HG03521 (cell line): Measurements from ENCODE around the gene SLC22A12.

Experiments used
- ATAC-seq: cut with Tn5 transposase; IDR thresholded peaks from one replicate; pipeline ENCODE4 v1.9.1; 2021; ENCODE audit warnings: mild to moderate bottlenecking, moderate library complexity; ENCODE audit not compliant: unreplicated experiment

Gene SLC22A12

DNA sequence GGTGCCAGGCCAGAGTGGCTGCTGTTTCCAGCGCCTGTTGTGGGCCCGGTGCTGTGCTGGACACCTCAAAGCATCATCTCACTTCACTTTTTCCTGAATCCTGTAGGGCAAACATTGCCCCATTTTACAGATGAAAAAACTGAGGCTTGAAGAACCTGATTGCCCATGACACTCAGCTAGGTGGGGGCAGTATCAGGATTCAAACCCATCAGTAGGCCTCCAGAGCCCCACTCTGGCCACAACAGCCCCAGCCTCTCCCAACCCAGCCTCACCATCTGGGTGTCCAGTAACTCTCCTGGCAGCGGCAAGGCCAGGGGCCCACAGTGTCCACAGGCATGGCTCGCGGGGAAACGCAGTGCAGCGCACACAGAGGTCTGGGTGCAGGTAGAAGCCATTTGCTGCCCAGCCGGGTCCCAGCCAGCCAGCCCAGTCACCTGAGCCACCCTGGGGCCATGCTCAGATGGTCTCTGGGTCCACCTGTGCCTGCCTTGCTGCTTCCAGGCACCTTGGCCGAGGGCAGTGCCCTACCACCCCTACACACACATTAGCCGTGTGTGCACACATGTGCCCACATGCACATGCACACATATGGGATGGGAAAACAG lies 11.5 kb downstream of the SLC22A12 start:
- ATAC-seq, result no peak

DNA sequence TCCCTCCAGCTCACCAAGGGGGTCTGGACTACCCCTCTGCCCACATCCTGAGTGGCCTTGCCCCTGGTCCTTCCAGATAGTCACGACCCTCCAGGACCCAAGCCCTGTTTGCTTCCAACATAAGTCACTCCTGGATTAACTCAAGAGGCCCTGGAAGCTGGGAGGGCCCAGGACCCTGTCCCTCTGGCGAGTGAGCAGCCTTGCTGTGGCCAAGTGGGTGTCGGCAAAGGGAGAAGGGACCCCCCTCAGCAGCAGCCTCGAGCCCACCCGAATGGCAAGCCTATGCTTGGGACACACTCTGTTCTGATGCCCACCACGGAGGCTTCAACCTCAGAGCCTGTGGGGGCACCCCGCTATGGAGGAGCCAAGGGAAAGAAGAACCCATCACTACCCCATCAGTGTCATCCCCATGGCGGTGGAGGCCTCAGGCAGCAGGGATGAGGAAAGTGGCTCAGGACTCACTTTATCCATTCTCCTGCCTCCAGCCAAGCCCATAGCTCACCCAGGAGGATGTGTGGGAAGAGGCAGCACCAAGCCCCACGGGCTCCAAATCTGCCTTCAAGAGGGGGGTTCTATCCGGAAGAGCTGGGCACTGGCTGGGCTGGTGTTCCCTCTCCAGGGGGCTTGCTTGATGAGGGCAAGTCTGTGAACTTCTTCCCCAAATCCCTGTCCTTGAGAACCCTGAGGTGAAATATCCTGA lies 12.5 kb downstream of the SLC22A12 start:
- no peak for ATAC-seq

DNA sequence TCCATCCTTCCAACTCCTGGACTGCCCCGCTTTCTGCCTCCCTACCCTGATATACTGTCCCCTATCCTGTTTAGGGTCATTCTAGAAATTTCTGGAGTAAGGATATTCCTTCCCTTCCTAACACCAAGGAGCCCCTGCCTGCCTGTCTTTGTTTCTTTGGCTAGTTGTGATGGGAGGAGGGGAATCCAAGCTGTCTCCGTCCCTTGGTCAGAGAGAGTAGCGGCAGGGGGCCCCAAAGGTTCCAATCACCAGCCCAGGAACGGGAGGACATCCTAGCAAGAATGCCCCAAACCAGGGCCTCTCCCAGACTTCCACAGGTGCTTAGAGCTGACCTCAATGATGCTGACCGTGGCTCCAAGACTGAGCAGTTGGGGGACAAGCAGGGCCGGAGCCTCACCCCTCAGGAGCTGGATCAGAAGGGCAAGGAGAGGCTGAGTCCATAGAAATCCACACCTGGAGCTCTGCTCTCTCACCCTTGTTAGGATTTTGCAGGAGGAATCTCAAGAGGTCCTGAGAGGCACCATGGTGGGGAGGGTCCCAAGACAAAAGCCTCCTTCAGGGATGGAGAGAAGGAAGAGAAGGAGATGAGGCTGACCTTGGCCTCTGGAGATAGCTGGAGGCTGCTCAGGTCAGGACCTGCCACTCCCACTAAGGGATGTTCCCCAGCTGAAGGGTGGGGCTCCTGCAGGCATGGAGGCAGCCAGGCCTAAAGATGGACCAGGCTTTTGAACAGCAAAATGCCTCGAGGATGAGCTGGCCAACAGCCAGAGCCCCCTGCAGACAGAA lies 13.6 kb downstream of the SLC22A12 start:
- no peak for ATAC-seq

DNA sequence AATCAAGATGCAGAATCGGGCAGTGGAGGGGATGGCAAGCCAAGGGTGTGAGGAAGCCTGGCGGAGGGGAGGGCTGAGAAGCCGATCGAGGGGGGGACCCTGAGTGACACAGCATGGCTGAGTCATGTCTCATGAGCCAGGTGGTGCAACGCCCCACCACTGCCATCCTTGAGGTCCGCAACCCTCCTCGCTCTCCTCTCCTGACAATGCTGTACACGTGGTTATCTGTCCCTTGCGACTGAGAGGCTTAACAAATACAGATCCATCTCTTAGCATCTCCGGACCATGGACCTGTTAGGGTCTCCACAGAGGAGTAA lies 14.2 kb downstream of the SLC22A12 start:
- no peak for ATAC-seq

DNA sequence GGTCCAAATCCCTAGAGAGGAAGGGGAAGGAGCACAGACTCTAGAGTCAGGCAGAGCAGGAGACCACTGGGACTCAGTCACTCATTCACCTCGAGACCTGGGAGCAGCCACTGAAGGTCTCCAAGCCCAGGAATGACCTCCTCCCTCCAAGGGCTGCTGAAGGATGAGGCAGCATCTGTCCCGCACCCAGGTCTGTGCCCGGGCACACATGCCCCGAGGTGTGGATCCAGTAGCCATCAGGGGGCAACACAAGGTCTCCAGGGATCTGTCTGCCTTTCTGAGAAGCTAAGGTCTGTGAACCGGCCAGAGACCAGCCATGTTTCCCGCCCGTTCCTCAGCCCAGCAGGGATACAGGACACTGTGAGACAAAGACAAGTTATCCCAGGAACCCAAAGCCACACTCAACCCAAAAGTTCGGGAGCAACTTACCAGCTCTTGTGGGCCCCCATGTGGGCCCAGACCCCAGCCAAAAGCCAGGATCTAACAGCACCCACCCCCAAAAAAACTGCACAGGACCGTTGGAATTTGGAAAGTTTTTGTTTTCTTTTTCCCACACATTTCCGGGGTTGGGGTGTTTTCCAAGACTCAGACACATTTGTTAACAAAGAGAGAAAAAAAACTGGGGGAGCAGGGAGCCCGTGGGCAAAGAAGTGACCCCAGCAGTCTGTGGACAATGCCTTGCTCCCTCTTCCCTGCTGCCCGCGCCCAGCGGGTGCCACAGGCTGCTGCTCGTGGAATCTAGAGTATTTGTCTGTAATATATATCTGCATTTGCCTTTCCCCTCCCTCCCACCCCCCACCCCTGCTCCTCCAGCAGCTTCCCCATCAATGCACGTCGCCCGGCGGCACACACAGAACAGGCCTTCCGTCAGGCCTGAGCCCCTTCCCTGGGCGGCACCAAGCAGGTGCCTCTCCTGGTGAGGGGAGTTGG lies 14.9 kb downstream of the SLC22A12 start:
- no peak for ATAC-seq

DNA sequence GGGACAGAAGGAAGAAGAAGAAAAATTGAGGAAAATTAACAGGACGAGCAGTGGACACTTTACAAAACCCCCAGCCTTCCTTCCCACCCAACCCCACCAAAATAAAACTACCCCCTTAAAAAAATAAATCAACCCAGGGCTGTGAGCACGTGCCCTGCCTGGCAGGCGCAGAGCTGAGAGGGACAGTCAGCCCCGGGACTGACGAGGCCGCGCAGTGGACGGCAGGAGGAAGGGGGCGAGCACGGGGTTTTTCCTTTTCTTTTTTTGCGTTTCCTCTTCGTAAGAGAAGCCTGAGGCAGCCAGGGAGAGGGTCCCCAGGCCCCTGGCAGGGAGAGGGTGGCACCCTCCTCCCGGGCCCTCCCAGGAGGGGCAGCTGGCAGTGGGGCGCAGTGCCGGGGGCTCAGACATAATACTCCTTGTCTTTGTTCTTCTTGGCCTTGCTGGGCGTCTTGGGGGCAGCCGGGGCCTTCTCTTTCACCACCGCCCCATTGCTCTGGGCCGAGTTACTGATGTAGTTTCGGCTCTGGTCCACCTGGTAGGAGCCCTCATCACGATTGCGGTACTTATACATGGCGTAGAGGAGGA lies 15.9 kb downstream of the SLC22A12 start:
- no peak for ATAC-seq

DNA sequence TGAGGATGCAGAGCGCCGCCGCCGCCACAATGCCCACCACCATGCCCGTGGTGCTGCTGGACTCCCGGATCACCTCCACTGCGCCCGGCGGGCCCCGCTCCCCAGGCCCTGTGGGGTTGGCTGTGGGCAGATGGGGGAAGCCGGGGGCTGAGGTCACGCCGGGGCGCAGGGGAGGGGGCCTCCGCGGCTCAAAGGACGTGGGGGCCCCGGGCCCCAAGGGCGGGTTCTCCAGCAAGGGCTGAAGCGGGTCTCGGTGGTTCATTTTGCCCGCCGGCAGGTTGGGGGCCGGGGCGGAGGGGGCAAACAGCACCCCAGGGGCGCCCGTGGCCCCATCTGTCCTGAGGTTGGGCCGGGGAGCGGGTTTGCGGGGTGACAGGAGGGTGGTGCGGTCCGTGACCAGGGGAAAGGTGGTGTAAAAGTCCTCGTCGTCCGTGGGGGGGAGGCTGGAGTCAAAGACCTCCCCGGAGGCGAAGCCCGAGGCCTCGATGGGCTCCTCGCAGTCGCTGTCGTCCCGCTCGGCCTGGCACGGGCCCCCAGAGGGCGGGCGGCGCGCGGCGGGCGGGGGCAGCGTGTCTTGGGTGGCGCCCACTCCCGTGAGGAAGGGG lies 16.5 kb downstream of the SLC22A12 start:
- ATAC-seq, result no peak

DNA sequence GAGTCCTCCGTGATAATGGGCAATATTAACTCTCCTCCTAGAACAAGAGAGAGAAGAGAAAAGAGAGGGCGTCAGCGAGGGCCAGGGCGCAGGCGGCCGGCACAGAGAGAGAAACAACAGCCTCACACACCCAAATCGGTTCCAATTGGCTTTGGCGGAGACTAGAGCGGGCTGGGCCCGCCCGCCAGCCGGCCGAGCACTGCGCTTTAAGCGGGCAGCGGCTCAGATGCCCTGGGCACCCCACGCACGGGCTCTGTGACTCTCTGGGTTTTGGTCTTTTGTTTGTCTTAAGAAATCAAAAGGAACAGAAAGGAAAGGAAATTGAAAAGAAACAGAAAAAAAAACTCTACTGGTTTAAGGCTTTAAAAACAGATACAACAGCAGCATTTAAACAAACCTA lies 17.0 kb downstream of the SLC22A12 start:
- no peak for ATAC-seq

DNA sequence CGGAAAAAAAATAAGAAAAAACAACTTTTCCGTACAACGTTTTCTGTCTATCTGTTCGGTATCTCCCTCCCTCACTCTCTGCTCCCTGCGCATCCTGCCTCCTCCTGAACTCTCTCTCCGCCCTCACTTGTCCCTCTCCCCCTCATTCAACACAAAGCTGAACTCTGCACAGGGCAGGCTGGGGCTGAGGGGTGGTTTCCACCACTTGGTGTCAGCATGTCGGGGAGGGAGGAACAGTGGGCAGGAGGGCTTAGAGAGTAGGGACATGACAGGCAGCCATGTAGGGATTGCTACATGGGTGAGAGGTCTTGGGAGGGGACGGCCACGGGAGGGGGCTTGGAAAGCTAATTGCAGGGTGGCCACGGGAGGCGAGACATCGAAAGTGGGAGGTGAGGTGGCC lies 17.6 kb downstream of the SLC22A12 start:
- no peak for ATAC-seq

DNA sequence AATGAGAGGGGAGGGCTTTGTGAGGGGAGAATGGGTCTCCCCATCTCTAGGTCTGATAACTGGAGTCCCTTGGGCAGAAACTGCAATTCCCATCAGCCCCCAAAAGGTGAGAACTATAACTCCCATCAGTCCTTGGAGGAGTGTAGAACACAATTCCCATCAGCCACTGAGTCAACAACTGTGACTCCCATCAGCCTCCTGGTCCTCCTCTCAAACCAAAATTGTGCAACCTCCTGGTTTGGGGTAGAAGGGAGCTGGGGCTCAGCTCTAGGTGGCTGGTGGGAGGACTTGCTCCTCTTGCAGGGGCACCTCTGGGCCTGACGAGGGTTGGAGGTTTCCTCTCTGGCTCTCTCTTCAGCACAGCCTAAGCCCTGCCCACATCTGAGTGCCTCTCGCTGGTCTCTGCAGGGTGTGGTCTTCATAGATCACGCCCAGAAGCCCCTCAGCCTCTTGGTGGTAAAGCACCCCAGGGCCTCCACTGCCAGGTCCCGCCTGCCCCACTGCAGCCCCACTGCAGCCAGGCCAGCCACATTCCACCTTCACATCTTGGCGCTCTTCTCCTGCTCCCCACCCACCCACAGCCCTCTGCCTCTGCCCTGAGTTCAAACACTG lies 18.5 kb downstream of the SLC22A12 start:
- ATAC-seq, result no peak

DNA sequence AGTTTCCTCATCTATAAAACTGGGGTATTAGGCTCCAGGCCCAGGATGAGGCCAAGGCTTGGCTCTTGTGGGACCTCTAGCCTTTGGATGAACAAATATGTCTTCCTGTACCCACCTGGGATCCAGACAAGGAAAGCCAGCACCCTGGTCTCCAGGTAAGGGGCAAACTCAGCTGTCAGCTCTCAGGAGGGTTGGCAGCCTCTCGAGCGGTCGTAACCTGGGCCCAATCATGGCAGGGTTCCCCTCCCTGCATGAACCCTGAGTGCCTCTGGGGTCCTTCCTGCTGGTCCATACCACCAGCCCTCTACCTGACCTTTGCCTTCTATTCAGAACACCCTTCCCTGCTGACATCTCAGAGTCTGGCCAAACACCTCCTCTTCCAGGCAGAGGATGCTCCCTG lies 19.6 kb downstream of the SLC22A12 start:
- no peak for ATAC-seq

DNA sequence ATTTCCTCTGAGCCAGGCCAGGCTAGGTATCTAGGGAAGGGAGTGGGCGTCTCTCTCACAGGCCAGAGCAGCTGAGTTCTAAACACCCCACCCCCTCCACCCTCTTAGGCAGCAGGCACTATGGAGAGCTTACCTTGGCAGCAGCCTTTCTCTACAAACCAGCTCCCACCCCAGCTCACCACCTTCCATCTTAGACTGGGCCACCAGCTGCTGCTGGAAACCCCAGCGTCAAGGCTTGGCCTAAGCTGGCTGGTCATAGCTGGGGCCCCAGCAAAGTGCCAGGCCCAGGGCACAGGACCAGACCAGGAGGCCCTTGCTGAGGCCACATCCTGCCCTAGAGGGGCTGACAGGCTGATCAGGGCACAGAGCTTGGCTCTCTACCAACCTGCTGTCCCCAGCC lies 20.2 kb downstream of the SLC22A12 start:
- ATAC-seq, result no peak

DNA sequence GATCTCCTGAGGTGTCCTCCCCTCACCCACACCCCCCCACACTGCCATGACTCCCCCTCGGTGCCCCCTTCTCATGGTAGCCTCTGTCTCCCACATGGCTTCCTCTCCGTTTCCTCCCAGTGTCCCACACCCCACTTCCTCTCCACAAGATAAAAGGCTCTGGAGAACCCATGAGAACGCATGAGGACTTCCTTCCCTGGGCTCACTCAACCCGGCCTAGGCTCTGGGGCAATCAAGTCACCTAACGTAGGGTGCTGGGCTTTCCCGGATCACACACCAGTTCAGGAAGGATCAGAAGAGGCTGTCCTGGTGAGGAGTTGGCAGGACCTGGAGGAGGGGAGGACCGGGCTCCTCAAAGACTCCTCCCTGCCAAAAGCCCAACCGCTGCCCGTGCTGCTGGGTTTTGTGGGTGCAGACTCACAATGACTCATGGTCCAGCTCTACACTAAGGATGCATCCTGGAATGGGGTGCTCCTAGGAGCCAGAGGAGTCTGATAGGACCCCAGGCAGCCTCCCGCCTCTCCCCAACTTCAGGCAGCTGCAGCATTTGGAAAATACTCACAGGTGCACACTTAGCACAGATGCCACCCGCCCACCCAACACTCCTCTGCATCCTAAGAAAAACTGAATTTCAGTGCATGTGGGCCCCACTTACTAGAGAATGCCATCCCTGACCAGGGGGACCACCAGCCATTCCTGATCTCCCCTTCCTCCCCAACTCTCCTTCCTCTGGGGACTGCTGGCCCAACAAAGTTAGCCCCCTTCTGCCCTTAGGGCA lies 21.0 kb downstream of the SLC22A12 start:
- ATAC-seq, result no peak

DNA sequence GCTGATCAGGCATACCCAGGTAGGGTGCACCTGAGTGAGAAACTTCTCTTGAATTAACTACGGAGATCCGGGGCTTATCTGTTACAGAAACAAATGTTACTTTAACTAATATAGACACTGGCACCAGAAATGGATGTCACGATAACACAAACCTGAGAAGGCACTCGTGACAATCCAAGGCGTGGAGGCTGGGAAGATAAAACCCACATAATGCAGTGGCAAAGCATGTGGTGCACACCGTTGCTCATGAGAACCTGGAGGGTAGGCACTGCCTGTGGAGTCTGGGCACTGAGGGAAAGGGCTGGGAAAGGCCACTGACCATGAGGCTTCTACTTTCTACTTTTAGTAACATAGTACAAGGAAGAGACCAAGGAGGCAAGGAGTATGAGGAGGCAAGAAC lies 22.6 kb downstream of the SLC22A12 start:
- ATAC-seq, result no peak

DNA sequence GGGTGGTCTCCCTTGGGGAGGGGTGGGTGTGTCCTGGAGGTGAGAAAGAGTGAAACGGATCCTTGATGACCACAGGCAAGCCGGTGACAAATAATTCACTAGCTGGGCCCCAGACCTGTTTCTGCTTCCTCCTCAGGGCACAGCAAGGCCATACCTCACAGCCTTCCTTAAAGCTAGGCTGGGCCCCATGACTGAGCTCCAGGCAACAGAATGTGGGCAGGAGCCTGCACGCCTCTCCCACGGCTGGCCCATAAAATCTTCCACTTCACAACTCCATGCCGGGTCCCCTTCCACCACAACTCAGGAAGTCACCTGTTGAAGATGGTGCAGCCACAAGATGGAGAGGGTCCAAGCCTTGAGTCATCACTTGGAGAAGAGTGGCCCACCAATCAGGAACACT lies 23.9 kb downstream of the SLC22A12 start:
- no peak for ATAC-seq

DNA sequence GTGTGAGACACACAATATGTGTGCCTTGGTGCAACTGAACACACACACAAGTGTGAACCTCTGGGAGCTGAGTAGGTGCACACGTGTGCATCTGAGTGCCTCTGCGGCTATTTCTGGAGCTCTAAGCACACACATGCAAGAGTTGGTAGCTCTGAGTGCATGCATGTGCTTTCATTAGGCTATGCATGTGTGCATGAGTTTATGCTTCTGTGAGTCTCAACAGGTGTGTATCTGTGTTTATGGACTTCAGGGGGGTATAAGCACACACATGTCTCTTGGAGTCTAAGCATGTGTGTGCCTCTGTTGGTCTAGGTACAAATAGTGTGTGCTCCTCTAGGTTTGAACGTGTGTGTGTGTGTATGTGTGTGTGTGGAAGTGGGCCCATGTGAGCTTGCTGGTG lies 25.8 kb downstream of the SLC22A12 start:
- no peak for ATAC-seq

DNA sequence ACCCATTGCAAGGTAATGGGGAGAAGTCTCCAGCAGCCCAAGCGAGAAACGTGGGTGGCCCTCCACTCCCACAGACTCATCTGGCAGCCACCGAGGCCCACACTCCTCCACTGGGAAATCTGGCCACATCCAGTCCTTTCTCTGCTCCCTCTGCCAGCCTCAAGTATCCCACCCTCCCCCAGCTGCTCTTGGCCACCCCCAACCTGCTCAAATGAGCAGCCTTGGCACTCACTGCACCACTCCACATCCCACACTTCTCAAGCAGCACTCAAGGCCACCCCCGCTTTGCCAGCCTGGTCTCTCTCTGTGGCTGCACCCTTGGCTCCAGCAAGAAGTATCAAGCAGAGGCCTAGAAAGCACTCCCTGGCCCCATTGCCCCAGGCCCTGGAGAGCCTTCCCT lies 28.2 kb downstream of the SLC22A12 start:
- ATAC-seq, result no peak

DNA sequence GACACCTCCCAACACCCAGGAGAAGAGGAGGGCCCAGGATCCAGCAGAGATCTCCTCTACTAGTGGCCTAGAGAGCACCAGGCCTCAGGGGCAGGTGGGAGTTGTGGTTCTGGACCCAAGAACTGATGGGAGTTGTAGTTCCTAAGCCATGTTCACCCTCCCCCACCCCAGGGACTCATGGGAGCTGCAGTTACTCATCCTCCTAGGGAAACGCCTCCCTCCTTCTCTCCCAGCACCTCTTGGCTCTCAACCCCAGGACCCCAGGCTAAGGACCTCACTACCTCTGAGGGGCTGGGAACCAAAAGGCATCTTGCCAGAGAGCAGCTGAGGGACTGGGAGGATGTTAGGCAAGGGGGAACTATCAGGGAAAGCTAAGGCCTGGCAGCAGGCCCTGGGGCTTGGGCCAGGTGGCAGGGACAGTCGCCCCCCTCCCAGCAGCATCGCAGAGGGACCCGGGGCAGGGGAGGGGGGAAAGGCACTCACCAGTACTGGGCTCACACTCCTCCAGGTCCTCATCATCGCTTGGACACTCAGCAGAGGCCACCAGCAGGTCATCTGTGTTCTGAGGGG lies 28.9 kb downstream of the SLC22A12 start:
- no peak for ATAC-seq

DNA sequence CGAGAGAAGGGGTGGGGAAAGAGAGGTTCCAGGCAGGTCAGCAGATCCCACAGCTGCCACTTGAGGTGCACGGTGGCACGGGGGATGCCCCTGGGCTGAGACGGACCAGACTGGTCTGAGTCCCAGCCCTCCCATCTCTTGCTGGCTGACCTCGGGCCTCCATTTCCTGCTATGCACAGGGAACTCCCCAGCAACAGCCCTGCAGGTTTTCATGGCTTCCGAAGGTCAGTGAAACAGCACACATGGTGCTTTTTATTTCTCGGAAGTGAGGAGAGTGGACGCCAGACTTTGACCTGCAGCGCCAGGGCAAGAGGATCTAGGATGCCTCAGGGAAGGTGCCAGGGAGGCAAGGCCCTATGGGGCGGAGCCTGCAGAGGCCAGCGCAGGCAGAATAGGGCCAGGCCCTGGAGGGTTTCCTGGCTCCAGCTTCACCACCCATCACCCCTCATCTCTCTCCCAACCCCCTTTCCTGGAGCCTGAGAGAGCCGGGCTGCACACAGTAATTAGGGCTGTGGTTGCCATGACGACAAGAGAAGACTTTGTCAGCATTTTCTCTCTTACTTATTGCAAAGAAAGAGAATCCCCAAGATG lies 29.5 kb downstream of the SLC22A12 start:
- ATAC-seq, result no peak
